Thymus (tissue), 11 donors: Measurements from ENCODE around the gene FGD6. TPM values are rescaled to one million over a fixed set of nuclear protein-coding genes. Genes with fewer than 3 reads are reported as not detected.

Experiments used
- DNase-seq, 9 donors: peaks; one replicate each; pipeline ENCODE4 v3.0.0-alpha.2; 2013; ENCODE audit warnings: low spot score in 9 of 9, low read depth in 6 of 9, missing footprints in 1 of 9
- H3K27ac ChIP-seq, 2 donors: one replicate each; pipeline ENCODE4 v1.5.1; 2013; ENCODE audit warnings: control low read depth in 1 of 2, low read depth in 1 of 2, low read length in 1 of 2, mild to moderate bottlenecking in 1 of 2, moderate library complexity in 1 of 2
- H3K27me3 ChIP-seq, 2 donors: one replicate each; pipeline ENCODE4 v1.5.1; 2013; ENCODE audit warnings: low read length in 1 of 2; ENCODE audit not compliant: control insufficient read depth in 2 of 2, insufficient read depth in 1 of 2
- H3K36me3 ChIP-seq, 2 donors: one replicate each; pipeline ENCODE4 v1.5.1; 2013; ENCODE audit warnings: low read length in 1 of 2, mild to moderate bottlenecking in 1 of 2, moderate library complexity in 1 of 2; ENCODE audit not compliant: control insufficient read depth in 2 of 2, insufficient read depth in 2 of 2
- H3K4me1 ChIP-seq, 2 donors: one replicate each; pipeline ENCODE4 v1.5.1; 2013; ENCODE audit warnings: low read length in 2 of 2; ENCODE audit not compliant: control insufficient read depth in 2 of 2, insufficient read depth in 2 of 2
- H3K4me3 ChIP-seq, 2 donors: one replicate each; pipeline ENCODE4 v1.5.1; 2013; ENCODE audit warnings: low read length in 2 of 2, control low read depth in 1 of 2, mild to moderate bottlenecking in 1 of 2
- H3K9me3 ChIP-seq, 2 donors: one replicate each; pipeline ENCODE4 v1.5.1; 2013; ENCODE audit warnings: low read length in 1 of 2, mild to moderate bottlenecking in 1 of 2; ENCODE audit not compliant: control insufficient read depth in 2 of 2, insufficient read depth in 1 of 2
- WGBS: extraction: QIAGEN DNeasy Blood & Tissue Kit; methylation state at CpG from one replicate; pipeline ENCODE4 v1.1.7; 2013; 5-methylcytosine and 5-hydroxymethylcytosine counted together
- polyA plus RNA-seq: library from polyadenylated mRNA; stranded (reverse); fragments of 200-250 nt; gene quantifications from one replicate; pipeline ENCODE4 v1.2.3, GENCODE V29; 2013
- total RNA-seq: library from RNA; stranded (reverse); fragments of 120-200 nt; gene quantifications from one replicate; pipeline ENCODE4 v1.2.4, GENCODE V29; 2013
- donor health status: healthy.

Gene FGD6
- total and polyA plus RNA-seq, 2 donors: 2.3 to 9.1 TPM

GRCh38 chr12:95134085-95134484, 83.2 kb downstream of the FGD6 start:
- H3K36me3 ChIP-seq: peaks cover 0 to 4% of the 10 kb centered on the region in 2 donors
- DNase-seq: no peak
- no peak overlapping the region for H3K27ac ChIP-seq
- no peaks in the 10 kb centered on the region for H3K4me1 ChIP-seq
- H3K27me3 ChIP-seq: no peaks in the 10 kb centered on the region
- WGBS: 98% methylated on average over 6 of the region's 6 CpGs
- H3K4me3 ChIP-seq: no peak overlapping the region
- no peaks in the 10 kb centered on the region for H3K9me3 ChIP-seq

- H3K27ac ChIP-seq: no peak overlapping the region
- WGBS: 94% methylated on average over 10 of the region's 10 CpGs
- DNase-seq: no peak
Measured at GRCh38 chr12:95131589-95132340, 85.5 kb downstream of the FGD6 start.

GRCh38 chr12:95130096-95130495, 87.2 kb downstream of the FGD6 start:
- no peak overlapping the region for H3K4me3 ChIP-seq
- H3K4me1 ChIP-seq: no peaks in the 10 kb centered on the region
- no peak overlapping the region for H3K27ac ChIP-seq
- H3K27me3 ChIP-seq: no peaks in the 10 kb centered on the region
- H3K36me3 ChIP-seq: peaks cover 0 to 4% of the 10 kb centered on the region in 2 donors
- DNase-seq: no peak
- 99% methylated on average over 1 of the region's 1 CpG for WGBS
- no peaks in the 10 kb centered on the region for H3K9me3 ChIP-seq

More at GRCh38 chr12:95131589-95132340, 85.5 kb downstream of the FGD6 start:
- Histone ChIP-seq H3K4me3 (no peak overlapping the region), H3K4me1 (no peaks in the 10 kb centered on the region), H3K27me3 (no peaks in the 10 kb centered on the region), H3K9me3 (no peaks in the 10 kb centered on the region), H3K36me3 (peaks cover 0 to 4% of the 10 kb centered on the region in 2 donors)

- H3K9me3 ChIP-seq: no peaks in the 10 kb centered on the region
- no peaks in the 10 kb centered on the region for H3K27me3 ChIP-seq
- no peak for DNase-seq
- H3K36me3 ChIP-seq: peaks cover 0 to 4% of the 10 kb centered on the region in 2 donors
- no peak overlapping the region for H3K4me3 ChIP-seq
- H3K27ac ChIP-seq: no peak overlapping the region
- WGBS: 98% methylated on average over 2 of the region's 2 CpGs
- H3K4me1 ChIP-seq: no peaks in the 10 kb centered on the region
Measured at GRCh38 chr12:95129115-95129514, 88.2 kb downstream of the FGD6 start.

- Histone ChIP-seq H3K9me3 (no peaks in the 10 kb centered on the region), H3K36me3 (no peaks in the 10 kb centered on the region), H3K4me3 (no peak overlapping the region), H3K27me3 (no peaks in the 10 kb centered on the region), H3K4me1 (no peaks in the 10 kb centered on the region), H3K27ac (no peak overlapping the region)
- no peak for DNase-seq
- 93% methylated on average over 3 of the region's 3 CpGs for WGBS
Measured at GRCh38 chr12:95126736-95127135, 90.5 kb downstream of the FGD6 start.

- DNase-seq: no peak
- Histone ChIP-seq H3K4me3 (no peak overlapping the region), H3K9me3 (no peaks in the 10 kb centered on the region), H3K27ac (no peak overlapping the region), H3K27me3 (no peaks in the 10 kb centered on the region), H3K36me3 (no peaks in the 10 kb centered on the region), H3K4me1 (no peaks in the 10 kb centered on the region)
- WGBS: 97% methylated on average over 2 of the region's 2 CpGs
Measured at GRCh38 chr12:95126076-95126475, 91.2 kb downstream of the FGD6 start.

GRCh38 chr12:95124106-95124505, 93.2 kb downstream of the FGD6 start:
- Histone ChIP-seq H3K27me3 (no peaks in the 10 kb centered on the region), H3K9me3 (no peaks in the 10 kb centered on the region), H3K4me1 (no peaks in the 10 kb centered on the region), H3K4me3 (no peak overlapping the region), H3K36me3 (no peaks in the 10 kb centered on the region), H3K27ac (no peak overlapping the region)
- WGBS: 97% methylated on average over 7 of the region's 7 CpGs
- DNase-seq: no peak

GRCh38 chr12:95118788-95119179, 98.5 kb downstream of the FGD6 start:
- Histone ChIP-seq H3K27ac (no peak overlapping the region), H3K27me3 (no peaks in the 10 kb centered on the region), H3K4me1 (no peaks in the 10 kb centered on the region), H3K4me3 (no peak overlapping the region), H3K36me3 (no peaks in the 10 kb centered on the region), H3K9me3 (no peaks in the 10 kb centered on the region)
- WGBS: 96% methylated on average over 3 of the region's 3 CpGs
- no peak for DNase-seq

- no peak overlapping the region for H3K4me3 ChIP-seq
- H3K4me1 ChIP-seq: no peaks in the 10 kb centered on the region
- DNase-seq: no peak
- H3K36me3 ChIP-seq: no peaks in the 10 kb centered on the region
- WGBS: 94% methylated on average over 4 of the region's 4 CpGs
- no peak overlapping the region for H3K27ac ChIP-seq
- H3K9me3 ChIP-seq: no peaks in the 10 kb centered on the region
- H3K27me3 ChIP-seq: no peaks in the 10 kb centered on the region
Measured at GRCh38 chr12:95118138-95118787, 99.0 kb downstream of the FGD6 start.
